ENCODE data around the gene DCLK2. TPM values are rescaled to one million over a fixed set of nuclear protein-coding genes. Genes with fewer than 3 reads are reported as not detected.
A peak's percentile ranks its signal among the peaks of the same experiment; 100 is the strongest.

The DCLK2 gene
- total RNA-seq, 1 donor, result 13.0 TPM

DNA sequence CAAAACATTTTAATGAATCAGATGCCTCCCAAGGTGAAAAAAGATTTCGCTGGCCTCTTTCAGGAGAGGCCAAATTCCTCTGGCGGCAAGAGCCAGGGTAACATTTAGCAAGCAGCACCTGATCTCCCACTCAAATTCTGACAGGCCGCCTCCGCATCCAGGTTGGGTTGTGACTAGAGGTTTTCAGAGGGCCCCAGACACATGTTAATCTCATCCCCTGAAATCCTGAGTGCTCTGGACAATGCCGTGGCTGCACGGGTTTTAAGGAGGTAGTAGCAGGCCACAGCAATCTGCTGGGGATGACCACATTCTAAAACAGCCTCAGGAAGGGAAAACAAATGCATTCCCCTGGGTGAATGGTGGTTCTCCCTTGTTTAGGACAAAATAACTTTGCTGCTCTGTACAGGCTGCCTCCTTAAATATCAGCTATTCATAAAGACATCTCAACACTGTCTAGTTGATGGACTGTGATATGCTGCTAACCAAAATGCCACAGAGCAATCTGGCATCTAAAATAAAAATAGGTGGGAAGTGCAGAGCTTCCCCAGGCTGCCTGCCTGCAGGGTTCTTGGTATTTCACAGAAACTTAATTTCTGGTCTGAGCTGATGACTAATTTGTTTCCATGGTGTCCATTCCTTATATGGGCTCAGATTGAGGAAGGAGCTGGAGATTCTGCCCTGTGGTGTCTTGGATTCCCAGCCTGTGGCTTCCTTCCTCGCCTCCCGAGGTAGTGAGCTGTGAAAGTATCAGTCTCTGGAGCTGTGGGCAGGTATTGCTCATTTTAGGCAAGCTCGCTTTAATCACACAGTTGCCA is 202.0 kb downstream of the DCLK2 start:
- H3K4me3 ChIP-seq (ENCODE audit: low read depth, low read length), result no peak overlapping the region
- TF ChIP-seq, protein P1, sequence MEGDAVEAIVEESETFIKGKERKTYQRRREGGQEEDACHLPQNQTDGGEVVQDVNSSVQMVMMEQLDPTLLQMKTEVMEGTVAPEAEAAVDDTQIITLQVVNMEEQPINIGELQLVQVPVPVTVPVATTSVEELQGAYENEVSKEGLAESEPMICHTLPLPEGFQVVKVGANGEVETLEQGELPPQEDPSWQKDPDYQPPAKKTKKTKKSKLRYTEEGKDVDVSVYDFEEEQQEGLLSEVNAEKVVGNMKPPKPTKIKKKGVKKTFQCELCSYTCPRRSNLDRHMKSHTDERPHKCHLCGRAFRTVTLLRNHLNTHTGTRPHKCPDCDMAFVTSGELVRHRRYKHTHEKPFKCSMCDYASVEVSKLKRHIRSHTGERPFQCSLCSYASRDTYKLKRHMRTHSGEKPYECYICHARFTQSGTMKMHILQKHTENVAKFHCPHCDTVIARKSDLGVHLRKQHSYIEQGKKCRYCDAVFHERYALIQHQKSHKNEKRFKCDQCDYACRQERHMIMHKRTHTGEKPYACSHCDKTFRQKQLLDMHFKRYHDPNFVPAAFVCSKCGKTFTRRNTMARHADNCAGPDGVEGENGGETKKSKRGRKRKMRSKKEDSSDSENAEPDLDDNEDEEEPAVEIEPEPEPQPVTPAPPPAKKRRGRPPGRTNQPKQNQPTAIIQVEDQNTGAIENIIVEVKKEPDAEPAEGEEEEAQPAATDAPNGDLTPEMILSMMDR (IDR thresholded peaks at IDR 0.05; ENCODE audit: insufficient read depth, low read depth, low read length), result no peak
- peak; percentile 86 for DNase-seq (ENCODE audit: low read depth)

DNA sequence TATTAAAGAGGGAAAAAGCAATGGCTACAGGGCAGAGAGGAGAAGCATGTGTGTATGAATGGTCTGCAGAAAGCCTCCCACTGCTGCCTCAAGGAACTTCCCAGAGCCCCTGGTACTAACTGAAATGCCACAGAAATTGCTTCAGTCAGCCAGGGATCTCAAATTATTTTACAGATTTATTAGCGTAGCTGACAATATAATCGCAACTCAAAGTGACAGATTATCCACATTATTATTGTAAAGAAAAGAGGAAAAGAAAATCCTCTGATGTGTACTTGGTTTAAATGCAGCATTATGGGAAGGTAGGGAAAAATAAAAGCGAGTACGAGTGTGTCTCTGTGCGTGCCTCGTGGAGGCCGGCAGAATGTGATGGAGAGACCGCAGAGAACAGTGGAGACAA is 202.7 kb downstream of the DCLK2 start:
- TF ChIP-seq, protein P1 (IDR thresholded peaks at IDR 0.05; ENCODE audit: insufficient read depth, low read depth, low read length), result no peak
- DNase-seq (ENCODE audit: low read depth), result no peak
- no peak overlapping the region for H3K4me3 ChIP-seq (ENCODE audit: low read depth, low read length)

DNA sequence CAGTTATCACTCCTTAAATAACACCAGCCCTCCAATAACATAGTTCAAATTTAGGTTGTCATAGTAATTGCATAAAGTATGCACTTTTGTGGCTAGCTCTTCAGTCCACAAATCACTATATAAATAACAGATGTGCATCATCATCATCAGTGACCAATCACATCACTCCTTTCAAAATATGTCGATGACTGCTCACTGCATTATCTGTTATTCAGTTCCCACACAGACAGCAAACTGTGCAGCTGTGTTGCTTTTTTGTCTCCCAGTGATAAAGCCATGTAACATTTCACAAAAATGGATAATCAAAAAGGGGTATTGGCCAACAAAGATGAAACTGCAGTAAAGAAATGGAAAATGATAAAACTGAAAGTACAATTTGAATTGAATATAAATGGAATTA is 205.4 kb downstream of the DCLK2 start:
- peak; percentile 93 for DNase-seq (ENCODE audit: low read depth)
- TF ChIP-seq, protein P1 (IDR thresholded peaks at IDR 0.05; ENCODE audit: insufficient read depth, low read depth, low read length), result no peak
- peak overlapping the region; percentile 24 for H3K4me3 ChIP-seq (ENCODE audit: low read depth, low read length)

DNA sequence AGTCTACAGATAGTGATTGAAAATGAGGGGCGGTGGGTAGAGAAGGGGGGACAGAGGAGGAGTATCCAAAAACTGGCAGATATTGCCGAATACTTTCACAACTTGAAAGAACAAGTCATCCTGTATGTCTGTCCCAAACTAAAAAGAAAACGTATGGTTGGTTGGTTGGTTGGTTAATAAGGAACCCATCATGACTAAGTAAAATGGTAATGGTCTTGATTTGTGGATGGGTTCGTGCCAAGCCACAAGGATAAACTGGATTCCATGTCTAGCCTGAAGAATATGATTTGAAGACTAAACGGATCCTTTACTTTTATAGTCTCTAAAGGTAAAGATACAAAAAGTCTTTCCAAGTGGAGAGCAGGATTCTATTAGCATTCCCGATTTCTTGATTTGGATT is 208.4 kb downstream of the DCLK2 start:
- H3K4me3 ChIP-seq (ENCODE audit: low read depth, low read length), result no peak overlapping the region
- DNase-seq (ENCODE audit: low read depth), result no peak
- TF ChIP-seq, protein P1 (IDR thresholded peaks at IDR 0.05; ENCODE audit: insufficient read depth, low read depth, low read length), result no peak

DNA sequence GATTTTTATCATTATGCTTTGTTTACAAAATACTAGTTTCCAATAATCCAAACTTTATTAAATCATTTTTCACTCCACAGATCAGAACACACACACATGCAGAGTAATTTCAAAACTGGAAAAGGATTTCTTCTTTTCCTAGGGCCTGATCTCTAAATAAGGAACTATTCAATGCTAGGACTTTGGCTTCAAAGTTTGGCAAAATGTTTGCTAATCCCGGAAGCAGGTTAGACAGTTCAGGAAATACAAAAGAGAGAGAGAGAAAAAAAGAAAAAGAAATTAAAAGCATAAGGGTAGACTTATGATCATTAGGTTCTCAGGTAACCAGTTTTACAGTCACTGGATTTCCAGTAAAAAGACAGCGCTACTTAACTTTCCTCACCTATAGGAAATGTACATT is 211.0 kb downstream of the DCLK2 start:
- no peak for DNase-seq (ENCODE audit: low read depth)
- no peak overlapping the region for H3K4me3 ChIP-seq (ENCODE audit: low read depth, low read length)
- TF ChIP-seq, protein P1 (IDR thresholded peaks at IDR 0.05; ENCODE audit: insufficient read depth, low read depth, low read length), result no peak

DNA sequence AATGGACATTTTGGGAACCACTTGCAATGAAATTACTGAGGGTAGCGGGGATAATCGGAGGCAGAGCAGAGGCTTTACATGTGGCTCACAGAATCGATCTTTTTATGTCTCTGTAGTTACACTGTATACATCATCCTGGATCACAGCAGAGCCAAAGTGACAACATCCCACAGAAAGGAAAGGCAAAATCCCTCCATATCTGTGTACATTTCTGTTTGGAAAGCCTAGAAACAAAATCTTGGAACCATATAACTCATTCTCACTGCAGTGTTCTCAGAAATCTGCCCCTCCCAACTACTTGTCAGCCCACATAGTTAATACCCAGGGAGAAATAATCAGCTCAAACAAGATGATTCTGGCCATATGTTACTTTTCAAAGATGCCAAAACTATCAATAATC is 211.6 kb downstream of the DCLK2 start:
- H3K4me3 ChIP-seq (ENCODE audit: low read depth, low read length), result no peak overlapping the region
- TF ChIP-seq, protein P1 (IDR thresholded peaks at IDR 0.05; ENCODE audit: insufficient read depth, low read depth, low read length), result no peak
- no peak for DNase-seq (ENCODE audit: low read depth)

Measured in fibroblast of villous mesenchyme (primary cell).